KMS-11 (cell line): ENCODE measurements around the gene POU6F2.
"Not testable (repeated sequence)": the region's sequence is repeated elsewhere in the genome, so short reads cannot be mapped to it uniquely, and the experiment has no call there.

Experiments used
- H2AFZ ChIP-seq: fragments of 200-600 bp; sonication (generic); 2 replicates; pipeline ENCODE4 v1.6.1; 2016; ENCODE audit warnings: antibody characterized with exemption, mixed run types, low read depth
- H3K27ac ChIP-seq: fragments of 200-600 bp; sonication (generic); 2 replicates; pipeline ENCODE4 v1.6.1; 2016; ENCODE audit warnings: mild to moderate bottlenecking, mixed run types
- H3K27me3 ChIP-seq: fragments of 200-600 bp; sonication (generic); 2 replicates; pipeline ENCODE4 v1.6.1; 2017; ENCODE audit warnings: mild to moderate bottlenecking, low read depth, mixed run types, moderate library complexity; ENCODE audit not compliant: insufficient read depth
- H3K36me3 ChIP-seq: fragments of 200-600 bp; sonication (generic); 2 replicates; pipeline ENCODE4 v1.6.1; 2017; ENCODE audit warnings: mild to moderate bottlenecking, mixed run types; ENCODE audit not compliant: insufficient read depth
- H3K4me1 ChIP-seq: fragments of 200-600 bp; sonication (generic); 2 replicates; pipeline ENCODE4 v1.6.1; 2016; ENCODE audit warnings: mild to moderate bottlenecking, low read depth, mixed run types; ENCODE audit not compliant: poor library complexity, severe bottlenecking
- H3K4me2 ChIP-seq: fragments of 200-600 bp; sonication (generic); 2 replicates; pipeline ENCODE4 v1.7.0; 2016; ENCODE audit warnings: mild to moderate bottlenecking, mixed run types
- H3K4me3 ChIP-seq: fragments of 200-600 bp; sonication (generic); IDR thresholded peaks from 2 replicates; pipeline ENCODE4 v1.6.1; 2017; ENCODE audit warnings: low read depth, low read length, mixed read lengths; ENCODE audit not compliant: insufficient read depth
- H3K79me2 ChIP-seq: fragments of 200-600 bp; sonication (generic); 2 replicates; pipeline ENCODE4 v1.6.1; 2016; ENCODE audit warnings: low read depth, mixed run types; ENCODE audit not compliant: insufficient read depth
- H3K9ac ChIP-seq: fragments of 200-600 bp; sonication (generic); 2 replicates; pipeline ENCODE4 v1.6.1; 2016; ENCODE audit warnings: mild to moderate bottlenecking, mixed run types
- H4K20me1 ChIP-seq: fragments of 200-600 bp; sonication (generic); 2 replicates; pipeline ENCODE4 v1.6.1; 2016; ENCODE audit warnings: mild to moderate bottlenecking, mixed run types; ENCODE audit not compliant: insufficient read depth
- CTCF ChIP-seq: fragments of 200-600 bp; sonication (generic); conservative IDR thresholded peaks from 2 replicates; pipeline ENCODE4 v1.6.1; 2017; ENCODE audit warnings: low read depth, mild to moderate bottlenecking, antibody characterized with exemption, low read length, moderate library complexity, mixed read lengths

POU6F2 gene

GRCh38 chr7:39184391-39184790 is 206.7 kb downstream of the POU6F2 start:
- Histone ChIP-seq H4K20me1 (no peaks in the 10 kb centered on the region), H3K4me2 (no peak overlapping the region), H3K9ac (no peak overlapping the region), H3K4me1 (no peaks in the 10 kb centered on the region), H3K36me3 (no peaks in the 10 kb centered on the region), H3K4me3 (no peak overlapping the region), H3K27me3 (no peaks in the 10 kb centered on the region), H3K27ac (no peak overlapping the region), H3K79me2 (no peaks in the 10 kb centered on the region), H2AFZ (no peak overlapping the region)
- no peak for TF ChIP-seq CTCF

- no peak for TF ChIP-seq CTCF
- Histone ChIP-seq H3K9ac (no peak overlapping the region), H3K36me3 (no peaks in the 10 kb centered on the region), H3K27me3 (no peaks in the 10 kb centered on the region), H3K79me2 (no peaks in the 10 kb centered on the region), H3K4me1 (no peaks in the 10 kb centered on the region), H3K4me2 (no peak overlapping the region), H3K27ac (no peak overlapping the region), H4K20me1 (no peaks in the 10 kb centered on the region), H3K4me3 (no peak overlapping the region), H2AFZ (no peak overlapping the region)
Observed at GRCh38 chr7:39186131-39186530, 208.4 kb downstream of the POU6F2 start.

- Histone ChIP-seq H2AFZ (no peak overlapping the region), H3K79me2 (no peaks in the 10 kb centered on the region), H3K9ac (no peak overlapping the region), H3K4me1 (no peaks in the 10 kb centered on the region), H3K36me3 (no peaks in the 10 kb centered on the region), H3K27me3 (no peaks in the 10 kb centered on the region), H3K4me3 (no peak overlapping the region), H3K4me2 (no peak overlapping the region), H3K27ac (no peak overlapping the region), H4K20me1 (no peaks in the 10 kb centered on the region)
- TF ChIP-seq CTCF, result no peak
Observed at GRCh38 chr7:39186671-39187070, 209.0 kb downstream of the POU6F2 start.

- Histone ChIP-seq H3K9ac (no peak overlapping the region), H3K27ac (no peak overlapping the region), H3K4me1 (no peaks in the 10 kb centered on the region), H3K79me2 (no peaks in the 10 kb centered on the region), H3K36me3 (no peaks in the 10 kb centered on the region), H3K4me2 (no peak overlapping the region), H2AFZ (no peak overlapping the region), H3K27me3 (no peaks in the 10 kb centered on the region), H3K4me3 (no peak overlapping the region), H4K20me1 (no peaks in the 10 kb centered on the region)
- no peak for TF ChIP-seq CTCF
Observed at GRCh38 chr7:39187130-39187529, 209.4 kb downstream of the POU6F2 start.

GRCh38 chr7:39192476-39192875 is 214.8 kb downstream of the POU6F2 start:
- Histone ChIP-seq H3K27ac (no peak overlapping the region), H4K20me1 (no peaks in the 10 kb centered on the region), H3K4me2 (no peak overlapping the region), H2AFZ (no peak overlapping the region), H3K36me3 (no peaks in the 10 kb centered on the region), H3K4me1 (no peaks in the 10 kb centered on the region), H3K9ac (no peak overlapping the region), H3K27me3 (no peaks in the 10 kb centered on the region), H3K4me3 (no peak overlapping the region), H3K79me2 (no peaks in the 10 kb centered on the region)
- no peak for TF ChIP-seq CTCF

- H3K27me3 ChIP-seq, H3K79me2 ChIP-seq, H3K4me1 ChIP-seq, H4K20me1 ChIP-seq, H3K27ac ChIP-seq, H3K36me3 ChIP-seq, H3K4me3 ChIP-seq, H3K9ac ChIP-seq, H3K4me2 ChIP-seq, H2AFZ ChIP-seq: not testable (repeated sequence)
Observed at GRCh38 chr7:39194388-39194787, 216.7 kb downstream of the POU6F2 start.
